Renal cortex interstitium (tissue), 11 donors: ENCODE data around the gene SLC25A22. TPM values are rescaled to one million over a fixed set of nuclear protein-coding genes. Genes with fewer than 3 reads are reported as not detected.
A peak's percentile ranks its signal among the peaks of the same experiment; 100 is the strongest.

Experiments
- DNase-seq, 11 donors: peaks; one replicate each; pipeline ENCODE4 v3.0.0-alpha.2; 2013; ENCODE audit warnings: low read depth in 9 of 11, low spot score in 4 of 11; ENCODE audit errors: extremely low read depth in 1 of 11
- polyA plus RNA-seq, 3 donors: library from polyadenylated mRNA; unstranded; fragments of 120-200 nt; gene quantifications; one replicate each; pipeline ENCODE4 v1.2.1, GENCODE V29; 2013; ENCODE audit not compliant: insufficient read length in 3 of 3

SLC25A22 gene
- polyA plus RNA-seq, 3 donors: 12.2 to 21.7 (median 18.9) TPM

- DNase-seq: peak in 2 of 11 donors; percentile 27 to 55
Observed at GRCh38 chr11:795634-796564, 2.2 kb downstream of the SLC25A22 start.

GRCh38 chr11:794766-795633 is 3.1 kb downstream of the SLC25A22 start:
- no peak for DNase-seq

- DNase-seq: no peak
Observed at GRCh38 chr11:794013-794765, 3.9 kb downstream of the SLC25A22 start.

GRCh38 chr11:793556-793955 is 4.5 kb downstream of the SLC25A22 start:
- DNase-seq: no peak

- no peak for DNase-seq
Observed at GRCh38 chr11:792873-793272, 5.2 kb downstream of the SLC25A22 start.

GRCh38 chr11:792535-792821 is 5.6 kb downstream of the SLC25A22 start:
- no peak for DNase-seq

GRCh38 chr11:791658-792534 is 6.2 kb downstream of the SLC25A22 start:
- DNase-seq: no peak

GRCh38 chr11:790721-791564 is 7.1 kb downstream of the SLC25A22 start:
- DNase-seq: no peak

- no peak for DNase-seq
Observed at GRCh38 chr11:789943-790342, 8.1 kb downstream of the SLC25A22 start, which contains the start of gene CEND1. TSS of gene CEND1 (minus strand) at chr11:790090. CDS start at chr11:788576, 1,514 bp downstream.

- no peak for DNase-seq
Observed at GRCh38 chr11:788953-789940, 8.8 kb downstream of the SLC25A22 start.

- no peak for DNase-seq
Observed at GRCh38 chr11:788009-788640, 10.0 kb downstream of the SLC25A22 start.

GRCh38 chr11:787084-787675 is 10.9 kb downstream of the SLC25A22 start:
- no peak for DNase-seq

- no peak for DNase-seq
Observed at GRCh38 chr11:786235-787083, 11.6 kb downstream of the SLC25A22 start.

GRCh38 chr11:783581-784015 is 14.5 kb downstream of the SLC25A22 start:
- DNase-seq: peak in 7 of 11 donors; percentile 58 to 81 (median 73)
